HUES64 (cell line): Measurements from ENCODE around the gene USH2A.

Experiments
- H3K27ac ChIP-seq: 2 replicates; pipeline ENCODE4 v1.7.0; 2013; ENCODE audit warnings: low read depth, low read length, inconsistent platforms
- H3K27me3 ChIP-seq: 2 replicates; pipeline ENCODE4 v1.6.1; 2013; ENCODE audit warnings: mild to moderate bottlenecking, low read length; ENCODE audit not compliant: insufficient read depth
- H3K36me3 ChIP-seq: 2 replicates; pipeline ENCODE4 v1.6.1; 2013; ENCODE audit warnings: mild to moderate bottlenecking, low read length; ENCODE audit not compliant: insufficient read depth
- H3K4me1 ChIP-seq: 2 replicates; pipeline ENCODE4 v1.6.1; 2013; ENCODE audit warnings: mild to moderate bottlenecking, low read length, moderate library complexity; ENCODE audit not compliant: insufficient read depth
- H3K4me3 ChIP-seq: 2 replicates; pipeline ENCODE4 v1.5.1; 2013; ENCODE audit warnings: mild to moderate bottlenecking, low read length, moderate library complexity
- H3K9ac ChIP-seq: 2 replicates; pipeline ENCODE4 v1.6.1; 2013; ENCODE audit warnings: mild to moderate bottlenecking, low read depth, low read length
- H3K9me3 ChIP-seq: 2 replicates; pipeline ENCODE4 v1.6.1; 2013; ENCODE audit warnings: low read depth, low read length; ENCODE audit not compliant: insufficient read depth
- WGBS: fragments of 150-250, 120-280 bp; methylation state at CpG from one replicate; pipeline ENCODE4 v1.1.7; 2013; ENCODE audit warnings: missing lambda C conversion rate; 5-methylcytosine and 5-hydroxymethylcytosine counted together

The USH2A gene

DNA sequence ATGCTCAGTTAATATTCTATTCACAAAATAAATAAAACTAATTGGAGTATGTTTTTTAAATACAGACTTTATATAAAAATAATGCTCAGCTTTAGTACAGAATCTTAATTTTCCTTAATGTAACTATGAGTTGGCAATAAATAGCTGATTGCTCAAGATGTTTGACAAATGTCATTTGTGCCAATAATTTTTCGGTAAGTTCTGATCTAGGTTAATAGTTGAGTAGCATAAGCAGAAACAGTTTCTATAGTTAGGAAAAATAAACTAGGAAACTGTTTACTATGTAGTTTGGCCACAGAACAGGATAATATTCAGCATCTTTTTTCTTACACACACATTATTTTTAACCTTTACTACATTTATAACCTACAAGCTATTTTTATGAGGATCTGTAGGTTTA, 815.8 kb downstream of the USH2A start:
- no peak overlapping the region for H3K4me3 ChIP-seq
- H3K9ac ChIP-seq: no peak overlapping the region
- H3K36me3 ChIP-seq: peaks cover 92% of the 10 kb centered on the region
- H3K4me1 ChIP-seq: peaks cover 7% of the 10 kb centered on the region
- H3K27ac ChIP-seq: no peak overlapping the region
- no peaks in the 10 kb centered on the region for H3K9me3 ChIP-seq
- H3K27me3 ChIP-seq: no peaks in the 10 kb centered on the region
- 92% methylated on average over 1 of the region's 1 CpG for WGBS

GRCh38 chr1:215606564-215607168, 816.6 kb downstream of the USH2A start:
- Histone ChIP-seq H3K36me3 (peaks cover 91% of the 10 kb centered on the region), H3K4me3 (no peak overlapping the region), H3K4me1 (peaks cover 7% of the 10 kb centered on the region), H3K9me3 (no peaks in the 10 kb centered on the region), H3K27ac (no peak overlapping the region), H3K9ac (no peak overlapping the region), H3K27me3 (no peaks in the 10 kb centered on the region)
- WGBS: no CpG with 5 or more reads among the region's 2 CpGs

DNA sequence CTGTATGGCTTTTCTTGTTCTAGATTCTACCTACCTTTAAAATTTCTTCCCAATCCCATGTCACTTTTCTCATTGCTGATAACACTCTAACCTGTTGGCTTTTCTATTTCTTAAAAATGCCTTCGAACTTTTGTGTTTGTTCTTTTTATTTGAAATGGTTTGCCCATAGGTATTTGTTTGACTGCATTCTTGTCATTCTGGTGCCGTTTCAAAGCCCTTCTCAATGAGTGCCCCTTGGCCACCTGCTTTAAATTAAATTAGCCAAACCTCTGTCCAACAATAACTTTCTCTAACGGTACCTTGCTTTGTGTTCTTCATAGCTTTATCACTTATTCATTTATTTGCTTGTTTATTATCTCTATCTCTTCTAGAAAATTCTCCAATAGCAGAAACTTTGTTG, 817.2 kb downstream of the USH2A start:
- Histone ChIP-seq H3K4me3 (no peak overlapping the region), H3K36me3 (peaks cover 89% of the 10 kb centered on the region), H3K27me3 (no peaks in the 10 kb centered on the region), H3K9ac (no peak overlapping the region), H3K4me1 (peaks cover 9% of the 10 kb centered on the region), H3K27ac (no peak overlapping the region), H3K9me3 (no peaks in the 10 kb centered on the region)
- 97% methylated on average over 3 of the region's 3 CpGs for WGBS

- no peaks in the 10 kb centered on the region for H3K9me3 ChIP-seq
- H3K4me3 ChIP-seq: no peak overlapping the region
- H3K9ac ChIP-seq: no peak overlapping the region
- H3K27me3 ChIP-seq: no peaks in the 10 kb centered on the region
- peaks cover 82% of the 10 kb centered on the region for H3K36me3 ChIP-seq
- H3K4me1 ChIP-seq: peaks cover 16% of the 10 kb centered on the region
- H3K27ac ChIP-seq: no peak overlapping the region
Measured at GRCh38 chr1:215605011-215605621, 818.1 kb downstream of the USH2A start.

DNA sequence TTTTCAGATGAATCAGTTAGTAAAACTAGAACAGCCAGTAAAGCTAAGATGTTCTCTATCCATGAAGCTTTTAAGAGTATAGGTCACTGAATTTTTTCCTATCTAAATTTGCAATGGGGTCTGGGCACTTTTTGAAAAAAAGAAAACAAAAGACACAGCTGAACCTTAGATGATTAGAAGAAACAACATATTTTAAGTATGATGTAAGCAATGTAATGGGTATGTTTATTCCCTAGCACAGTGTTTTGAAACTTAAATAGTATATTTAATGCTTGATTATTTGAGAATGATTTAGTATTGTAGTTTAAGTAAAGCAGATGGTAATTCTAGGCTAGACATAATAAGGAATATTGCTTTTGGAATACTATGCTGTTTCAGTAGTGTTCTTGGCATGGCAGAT, 819.9 kb downstream of the USH2A start:
- no peak overlapping the region for H3K27ac ChIP-seq
- peaks cover 69% of the 10 kb centered on the region for H3K36me3 ChIP-seq
- H3K4me3 ChIP-seq: no peak overlapping the region
- no peaks in the 10 kb centered on the region for H3K9me3 ChIP-seq
- no peak overlapping the region for H3K9ac ChIP-seq
- H3K27me3 ChIP-seq: no peaks in the 10 kb centered on the region
- H3K4me1 ChIP-seq: peaks cover 30% of the 10 kb centered on the region

- Histone ChIP-seq H3K4me1 (peaks cover 30% of the 10 kb centered on the region), H3K4me3 (no peak overlapping the region), H3K9ac (no peak overlapping the region), H3K36me3 (peaks cover 72% of the 10 kb centered on the region), H3K27ac (no peak overlapping the region), H3K9me3 (no peaks in the 10 kb centered on the region), H3K27me3 (no peaks in the 10 kb centered on the region)
- WGBS: 94% methylated on average over 2 of the region's 2 CpGs
Measured at GRCh38 chr1:215601276-215601675, 822.0 kb downstream of the USH2A start.

DNA sequence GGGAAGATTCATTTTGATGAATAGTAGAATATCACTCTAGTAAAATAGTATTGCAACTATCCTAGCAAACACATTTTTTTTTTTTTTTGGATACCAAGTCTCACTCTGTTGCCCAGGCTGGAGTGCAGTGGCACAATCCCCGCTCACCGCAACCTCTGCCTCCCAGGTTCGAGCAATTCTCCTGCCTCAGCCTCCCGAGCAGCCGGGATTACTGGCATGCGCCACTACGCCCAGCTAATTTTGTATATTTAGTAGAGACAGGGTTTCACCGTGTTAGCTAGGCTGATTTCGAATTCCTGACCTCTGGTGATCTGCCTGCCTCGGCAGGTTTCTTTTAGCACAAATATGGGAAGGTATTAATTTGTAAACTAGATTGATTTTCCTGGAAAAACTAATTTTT, 822.4 kb downstream of the USH2A start:
- Histone ChIP-seq H3K4me1 (peaks cover 29% of the 10 kb centered on the region), H3K27me3 (no peaks in the 10 kb centered on the region), H3K4me3 (no peak overlapping the region), H3K9me3 (no peaks in the 10 kb centered on the region), H3K9ac (no peak overlapping the region), H3K36me3 (peaks cover 74% of the 10 kb centered on the region), H3K27ac (no peak overlapping the region)
- WGBS: 94% methylated on average over 10 of the region's 10 CpGs

DNA sequence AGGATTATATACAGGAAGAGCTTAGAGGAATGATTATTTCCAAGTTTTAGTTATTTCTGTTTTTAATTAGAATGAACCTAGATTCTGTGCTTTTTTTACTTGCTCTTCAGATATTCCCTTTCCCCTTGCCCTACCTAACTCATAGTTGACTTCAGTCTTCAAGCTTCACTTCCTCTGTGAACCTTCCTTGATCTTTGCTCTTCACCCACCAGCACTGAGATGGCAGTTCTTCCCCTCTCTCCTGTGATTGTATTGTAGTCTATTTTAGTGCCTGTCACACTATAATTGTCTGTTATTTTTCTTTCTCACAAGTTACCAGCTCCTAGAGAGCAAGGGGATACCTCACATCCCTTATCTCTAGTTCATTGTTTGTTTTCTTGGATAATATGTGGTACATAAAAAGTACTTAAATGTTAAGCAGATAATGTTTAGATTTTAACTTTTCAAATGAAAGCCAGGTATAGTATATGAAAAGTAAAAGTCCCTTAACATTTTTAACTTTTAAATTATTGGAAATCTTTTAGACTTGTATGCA, 822.9 kb downstream of the USH2A start:
- Histone ChIP-seq H3K36me3 (peaks cover 75% of the 10 kb centered on the region), H3K4me1 (peaks cover 29% of the 10 kb centered on the region), H3K27ac (no peak overlapping the region), H3K4me3 (no peak overlapping the region), H3K27me3 (no peaks in the 10 kb centered on the region), H3K9ac (no peak overlapping the region), H3K9me3 (no peaks in the 10 kb centered on the region)

- Histone ChIP-seq H3K9me3 (no peaks in the 10 kb centered on the region), H3K4me3 (no peak overlapping the region), H3K27ac (peak overlapping the region; percentile 3; the same call in 1 of the 2 replicates), H3K9ac (peak overlapping the region; percentile 11; the same call in 1 of the 2 replicates), H3K36me3 (peaks cover 69% of the 10 kb centered on the region), H3K27me3 (no peaks in the 10 kb centered on the region), H3K4me1 (peaks cover 36% of the 10 kb centered on the region)
- 86% methylated on average over 3 of the region's 3 CpGs for WGBS
Measured at GRCh38 chr1:215599418-215600074, 823.7 kb downstream of the USH2A start.

DNA sequence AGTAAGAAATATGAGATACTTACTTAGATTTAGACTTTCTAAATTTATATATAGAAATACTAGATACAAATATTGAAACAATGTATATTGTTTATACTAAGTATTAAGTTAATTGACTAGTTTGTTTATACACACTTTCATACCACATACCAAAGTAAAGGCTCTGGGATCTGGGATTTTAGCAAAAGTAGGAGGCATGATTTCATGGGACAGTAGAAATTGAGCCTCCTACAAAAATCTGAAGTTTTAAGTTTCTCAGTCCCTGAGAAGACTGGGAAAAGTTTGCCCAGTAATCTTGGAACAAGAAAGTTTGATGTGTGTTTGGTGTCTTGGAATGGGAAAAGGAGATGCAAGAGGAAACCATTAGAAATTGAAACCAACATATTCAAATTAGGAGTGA, 825.3 kb downstream of the USH2A start:
- Histone ChIP-seq H3K9me3 (no peaks in the 10 kb centered on the region), H3K27ac (no peak overlapping the region; the same call in 1 of the 2 replicates), H3K9ac (no peak overlapping the region), H3K4me3 (no peak overlapping the region), H3K4me1 (peaks cover 41% of the 10 kb centered on the region), H3K36me3 (peaks cover 54% of the 10 kb centered on the region), H3K27me3 (no peaks in the 10 kb centered on the region)

- H3K4me3 ChIP-seq: no peak overlapping the region
- H3K9ac ChIP-seq: no peak overlapping the region
- 85% methylated on average over 2 of the region's 2 CpGs for WGBS
- H3K4me1 ChIP-seq: peaks cover 32% of the 10 kb centered on the region
- H3K27me3 ChIP-seq: no peaks in the 10 kb centered on the region
- peaks cover 45% of the 10 kb centered on the region for H3K36me3 ChIP-seq
- no peak overlapping the region for H3K27ac ChIP-seq
- no peaks in the 10 kb centered on the region for H3K9me3 ChIP-seq
Measured at GRCh38 chr1:215595231-215595630, 828.0 kb downstream of the USH2A start.
